ENCODE data around the gene MCM8.

Gene MCM8

GRCh38 chr20:5973172-5973571 lies 22.7 kb downstream of the MCM8 start:
- Mint-ChIP-seq H3K4me3 (no peak overlapping the region), H3K4me1 (no peaks in the 10 kb centered on the region), H3K27me3 (ENCODE audit: low read depth) (no peaks in the 10 kb centered on the region), H3K9me3 (no peaks in the 10 kb centered on the region), H3K36me3 (ENCODE audit: low read depth) (peaks cover 23% of the 10 kb centered on the region), H3K27ac (peak overlapping the region; percentile 90 to 96 (median 93))
- TF ChIP-seq CTCF (IDR thresholded peaks at IDR 0.05; ENCODE audit: unreplicated experiment in 3 of 3): no peak

GRCh38 chr20:5973971-5974370 lies 23.5 kb downstream of the MCM8 start:
- TF ChIP-seq CTCF (IDR thresholded peaks at IDR 0.05; ENCODE audit: unreplicated experiment in 3 of 3): no peak
- H3K27me3 Mint-ChIP-seq (ENCODE audit: low read depth): no peaks in the 10 kb centered on the region
- no peaks in the 10 kb centered on the region for H3K9me3 Mint-ChIP-seq

GRCh38 chr20:5974531-5974930 lies 24.1 kb downstream of the MCM8 start:
- Mint-ChIP-seq H3K4me1 (no peaks in the 10 kb centered on the region), H3K27ac (peak overlapping the region; percentile 29 to 96 (median 66)), H3K9me3 (no peaks in the 10 kb centered on the region), H3K4me3 (no peak overlapping the region), H3K27me3 (ENCODE audit: low read depth) (no peaks in the 10 kb centered on the region), H3K36me3 (ENCODE audit: low read depth) (peaks cover 24% of the 10 kb centered on the region)
- no peak for TF ChIP-seq CTCF (IDR thresholded peaks at IDR 0.05; ENCODE audit: unreplicated experiment in 3 of 3)

More at GRCh38 chr20:5973971-5974370, 23.5 kb downstream of the MCM8 start:
- H3K4me3 Mint-ChIP-seq: no peak overlapping the region
- H3K36me3 Mint-ChIP-seq (ENCODE audit: low read depth): peaks cover 20% of the 10 kb centered on the region
- H3K27ac Mint-ChIP-seq: peak overlapping the region; percentile 66 to 96 (median 90)
- H3K4me1 Mint-ChIP-seq: no peaks in the 10 kb centered on the region

GRCh38 chr20:5975778-5976177 lies 25.3 kb downstream of the MCM8 start:
- no peak for TF ChIP-seq CTCF (IDR thresholded peaks at IDR 0.05; ENCODE audit: unreplicated experiment in 3 of 3)
- H3K9me3 Mint-ChIP-seq: no peaks in the 10 kb centered on the region
- H3K4me3 Mint-ChIP-seq: no peak overlapping the region
- H3K36me3 Mint-ChIP-seq (ENCODE audit: low read depth): peaks cover 24% of the 10 kb centered on the region
- no peaks in the 10 kb centered on the region for H3K4me1 Mint-ChIP-seq
- no peaks in the 10 kb centered on the region for H3K27me3 Mint-ChIP-seq (ENCODE audit: low read depth)
- H3K27ac Mint-ChIP-seq: no peak overlapping the region

- H3K27me3 Mint-ChIP-seq (ENCODE audit: low read depth): no peaks in the 10 kb centered on the region
These were observed 26.8 kb downstream of the MCM8 start for GRCh38 chr20:5977223-5977622.

More at GRCh38 chr20:5977223-5977622, 26.8 kb downstream of the MCM8 start:
- H3K36me3 Mint-ChIP-seq (ENCODE audit: low read depth): peaks cover 19% of the 10 kb centered on the region
- no peak overlapping the region for H3K27ac Mint-ChIP-seq
- H3K4me3 Mint-ChIP-seq: no peak overlapping the region
- no peak for TF ChIP-seq CTCF (IDR thresholded peaks at IDR 0.05; ENCODE audit: unreplicated experiment in 3 of 3)
- no peaks in the 10 kb centered on the region for H3K9me3 Mint-ChIP-seq
- H3K4me1 Mint-ChIP-seq: no peaks in the 10 kb centered on the region

Data from nephron (organoid).